Measurements from ENCODE around the gene UHRF1. TPM values are rescaled to one million over a fixed set of nuclear protein-coding genes. Genes with fewer than 3 reads are reported as not detected.

UHRF1 gene
- total and polyA plus RNA-seq, 2 of the 13 experiments (the other 11 are each of a cell fraction or from before 2014, with no cell fraction given), result 6.8 to 78.4 TPM

GRCh38 chr19:5002143-5002542, 92.8 kb downstream of the UHRF1 start (continued):
- TF ChIP-seq BHLHE40 (IDR thresholded peaks at IDR 0.05; ENCODE audit: low read length) (no peak), TCF7L2 (IDR thresholded peaks at IDR 0.05; ENCODE audit: low read depth, low read length) (no peak), SNAPC2 (CRISPR knock-in tag; IDR thresholded peaks at IDR 0.05) (no peak), SOX13 (IDR thresholded peaks at IDR 0.05) (0 out of 2 replicates have a peak, but pooled peaks have one; percentile 48), SOX13 (CRISPR knock-in tag; conservative IDR thresholded peaks at IDR 0.05 in 1 of 2, IDR thresholded peaks at IDR 0.05 in 1 of 2) (peak in 1 of 2 experiments; percentile 91; a peak in 2 of 4 replicates), ZBTB49 (CRISPR knock-in tag; IDR thresholded peaks at IDR 0.05; ENCODE audit: borderline replicate concordance) (no peak), SMC3 (IDR thresholded peaks at IDR 0.05; ENCODE audit: low read length) (no peak), ZNF780A (CRISPR knock-in tag; IDR thresholded peaks at IDR 0.05) (no peak), ATF7-NPFF (CRISPR knock-in tag; IDR thresholded peaks at IDR 0.05; ENCODE audit: low read depth) (no peak), BRCA1 (CRISPR knock-in tag; IDR thresholded peaks at IDR 0.05) (no peak), ZNF446 (CRISPR knock-in tag; IDR thresholded peaks at IDR 0.05) (no peak), DPF2 (CRISPR knock-in tag; IDR thresholded peaks at IDR 0.05; ENCODE audit: borderline replicate concordance, low read depth) (peak; percentile 72; the same call in 1 of the 2 replicates), RBM39 (IDR thresholded peaks at IDR 0.05; ENCODE audit: low read depth, low read length, poor library complexity, severe bottlenecking) (no peak), ZNF816 (CRISPR knock-in tag; IDR thresholded peaks at IDR 0.05; ENCODE audit: borderline replicate concordance) (no peak), DR1 (CRISPR knock-in tag; IDR thresholded peaks at IDR 0.05) (no peak), ETV6 (CRISPR knock-in tag; conservative IDR thresholded peaks at IDR 0.05) (no peak), DNMT1 (CRISPR knock-in tag; IDR thresholded peaks at IDR 0.05) (no peak), TGIF2 (CRISPR knock-in tag; IDR thresholded peaks at IDR 0.05) (no peak), TCF7 (IDR thresholded peaks at IDR 0.05; ENCODE audit: low read depth) (peak; percentile 33; the same call in 1 of the 2 replicates), XBP1 (CRISPR knock-in tag; IDR thresholded peaks at IDR 0.05) (no peak), RFXAP (CRISPR knock-in tag; IDR thresholded peaks at IDR 0.05; ENCODE audit: borderline replicate concordance) (no peak), ZNF572 (CRISPR knock-in tag; IDR thresholded peaks at IDR 0.05) (no peak), SOX5 (CRISPR knock-in tag; IDR thresholded peaks at IDR 0.05; ENCODE audit: borderline replicate concordance) (peak; percentile 86; the same call in 1 of the 2 replicates)
- TF ChIP-seq, protein P1, sequence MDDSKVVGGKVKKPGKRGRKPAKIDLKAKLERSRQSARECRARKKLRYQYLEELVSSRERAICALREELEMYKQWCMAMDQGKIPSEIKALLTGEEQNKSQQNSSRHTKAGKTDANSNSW (CRISPR knock-in tag; IDR thresholded peaks at IDR 0.05; ENCODE audit: borderline replicate concordance), result no peak
- TF ChIP-seq, protein P2, sequence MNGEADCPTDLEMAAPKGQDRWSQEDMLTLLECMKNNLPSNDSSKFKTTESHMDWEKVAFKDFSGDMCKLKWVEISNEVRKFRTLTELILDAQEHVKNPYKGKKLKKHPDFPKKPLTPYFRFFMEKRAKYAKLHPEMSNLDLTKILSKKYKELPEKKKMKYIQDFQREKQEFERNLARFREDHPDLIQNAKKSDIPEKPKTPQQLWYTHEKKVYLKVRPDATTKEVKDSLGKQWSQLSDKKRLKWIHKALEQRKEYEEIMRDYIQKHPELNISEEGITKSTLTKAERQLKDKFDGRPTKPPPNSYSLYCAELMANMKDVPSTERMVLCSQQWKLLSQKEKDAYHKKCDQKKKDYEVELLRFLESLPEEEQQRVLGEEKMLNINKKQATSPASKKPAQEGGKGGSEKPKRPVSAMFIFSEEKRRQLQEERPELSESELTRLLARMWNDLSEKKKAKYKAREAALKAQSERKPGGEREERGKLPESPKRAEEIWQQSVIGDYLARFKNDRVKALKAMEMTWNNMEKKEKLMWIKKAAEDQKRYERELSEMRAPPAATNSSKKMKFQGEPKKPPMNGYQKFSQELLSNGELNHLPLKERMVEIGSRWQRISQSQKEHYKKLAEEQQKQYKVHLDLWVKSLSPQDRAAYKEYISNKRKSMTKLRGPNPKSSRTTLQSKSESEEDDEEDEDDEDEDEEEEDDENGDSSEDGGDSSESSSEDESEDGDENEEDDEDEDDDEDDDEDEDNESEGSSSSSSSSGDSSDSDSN (CRISPR knock-in tag; IDR thresholded peaks at IDR 0.05), result no peak
